ENCODE measurements around the gene ITGA3. TPM values are rescaled to one million over a fixed set of nuclear protein-coding genes. Genes with fewer than 3 reads are reported as not detected.

ITGA3 gene
- total RNA-seq, 2 donors from 2014 or later = 16.6 to 21.7 TPM

- WGBS, 2 experiments (ENCODE audit: insufficient coverage in 1 of 2, insufficient read length in 1 of 2) = 90 to 98% methylated on average over 5 of the region's 5 CpGs
- H3K4me1 ChIP-seq (ENCODE audit: control insufficient read depth, insufficient read depth, low read length) = no peaks in the 10 kb centered on the region
These were observed 13.7 kb upstream of the ITGA3 start for GRCh38 chr17:50042211-50042610.

GRCh38 chr17:50043290-50044148, 12.4 kb upstream of the ITGA3 start:
- Histone ChIP-seq H3K4me3 (ENCODE audit: low read length) (no peak overlapping the region), H3K4me1 (ENCODE audit: control insufficient read depth, insufficient read depth, low read length) (no peaks in the 10 kb centered on the region), H3K27me3 (ENCODE audit: control insufficient read depth, insufficient read depth, low read length, poor library complexity, severe bottlenecking) (no peaks in the 10 kb centered on the region), H3K36me3 (ENCODE audit: control insufficient read depth, insufficient read depth, low read length) (no peaks in the 10 kb centered on the region), H3K9ac (ENCODE audit: extremely low read depth, low read length, poor library complexity, severe bottlenecking) (no peak overlapping the region), H3K27ac (ENCODE audit: low read depth, low read length) (no peak overlapping the region), H3K9me3 (ENCODE audit: control insufficient read depth, low read length) (no peaks in the 10 kb centered on the region)
- Mint-ChIP-seq H3K27me3 (ENCODE audit: insufficient read depth) (peaks cover 7% of the 10 kb centered on the region), H3K4me1 (peaks cover 9% of the 10 kb centered on the region), H3K4me3 (no peak overlapping the region), H3K9me3 (no peaks in the 10 kb centered on the region), H3K27ac (no peak overlapping the region), H3K36me3 (ENCODE audit: low read depth) (no peaks in the 10 kb centered on the region)
- DNase-seq = peak; percentile 42
- TF ChIP-seq CTCF (conservative IDR thresholded peaks at IDR 0.05) = no peak
- WGBS, 2 experiments (ENCODE audit: insufficient coverage in 1 of 2, insufficient read length in 1 of 2) = 83 to 91% methylated on average over 8 to 16 of the region's 16 CpGs

More at GRCh38 chr17:50042211-50042610, 13.7 kb upstream of the ITGA3 start:
- Mint-ChIP-seq H3K4me3 (no peak overlapping the region), H3K36me3 (ENCODE audit: low read depth) (no peaks in the 10 kb centered on the region), H3K27ac (no peak overlapping the region), H3K4me1 (peaks cover 3% of the 10 kb centered on the region), H3K9me3 (no peaks in the 10 kb centered on the region), H3K27me3 (ENCODE audit: insufficient read depth) (peaks cover 9% of the 10 kb centered on the region)
- Histone ChIP-seq H3K36me3 (ENCODE audit: control insufficient read depth, insufficient read depth, low read length) (no peaks in the 10 kb centered on the region), H3K9ac (ENCODE audit: extremely low read depth, low read length, poor library complexity, severe bottlenecking) (no peak overlapping the region), H3K27ac (ENCODE audit: low read depth, low read length) (no peak overlapping the region), H3K27me3 (ENCODE audit: control insufficient read depth, insufficient read depth, low read length, poor library complexity, severe bottlenecking) (no peaks in the 10 kb centered on the region), H3K9me3 (ENCODE audit: control insufficient read depth, low read length) (no peaks in the 10 kb centered on the region), H3K4me3 (ENCODE audit: low read length) (no peak overlapping the region)
- TF ChIP-seq CTCF (conservative IDR thresholded peaks at IDR 0.05) = no peak
- DNase-seq = no peak

GRCh38 chr17:50044483-50044882, 11.4 kb upstream of the ITGA3 start:
- Mint-ChIP-seq H3K27me3 (ENCODE audit: insufficient read depth) (peaks cover 11% of the 10 kb centered on the region), H3K4me3 (no peak overlapping the region), H3K4me1 (peaks cover 9% of the 10 kb centered on the region), H3K9me3 (no peaks in the 10 kb centered on the region), H3K36me3 (ENCODE audit: low read depth) (no peaks in the 10 kb centered on the region), H3K27ac (no peak overlapping the region)
- TF ChIP-seq CTCF (conservative IDR thresholded peaks at IDR 0.05) = no peak
- no peaks in the 10 kb centered on the region for H3K36me3 ChIP-seq (ENCODE audit: control insufficient read depth, insufficient read depth, low read length)
- no peak overlapping the region for H3K27ac ChIP-seq (ENCODE audit: low read depth, low read length)
- H3K4me3 ChIP-seq (ENCODE audit: low read length) = no peak overlapping the region
- no peaks in the 10 kb centered on the region for H3K4me1 ChIP-seq (ENCODE audit: control insufficient read depth, insufficient read depth, low read length)
- DNase-seq = no peak
- 98 to 100% methylated on average over 1 to 5 of the region's 5 CpGs for WGBS, 2 experiments (ENCODE audit: insufficient coverage in 1 of 2, insufficient read length in 1 of 2)
- no peak overlapping the region for H3K9ac ChIP-seq (ENCODE audit: extremely low read depth, low read length, poor library complexity, severe bottlenecking)
- no peaks in the 10 kb centered on the region for H3K27me3 ChIP-seq (ENCODE audit: control insufficient read depth, insufficient read depth, low read length, poor library complexity, severe bottlenecking)
- H3K9me3 ChIP-seq (ENCODE audit: control insufficient read depth, low read length) = no peaks in the 10 kb centered on the region

All from endodermal cell (in vitro differentiated cells).